Putamen (tissue), 1 donor: ENCODE results near the gene FAM25A.
"Not testable (repeated sequence)": the region's sequence is repeated elsewhere in the genome, so short reads cannot be mapped to it uniquely, and the experiment has no call there.

ENCODE experiments used
- DNase-seq: peaks from one replicate; pipeline ENCODE4 v3.0.0-alpha.2; 2016; ENCODE audit warnings: low spot score

The FAM25A gene

DNA sequence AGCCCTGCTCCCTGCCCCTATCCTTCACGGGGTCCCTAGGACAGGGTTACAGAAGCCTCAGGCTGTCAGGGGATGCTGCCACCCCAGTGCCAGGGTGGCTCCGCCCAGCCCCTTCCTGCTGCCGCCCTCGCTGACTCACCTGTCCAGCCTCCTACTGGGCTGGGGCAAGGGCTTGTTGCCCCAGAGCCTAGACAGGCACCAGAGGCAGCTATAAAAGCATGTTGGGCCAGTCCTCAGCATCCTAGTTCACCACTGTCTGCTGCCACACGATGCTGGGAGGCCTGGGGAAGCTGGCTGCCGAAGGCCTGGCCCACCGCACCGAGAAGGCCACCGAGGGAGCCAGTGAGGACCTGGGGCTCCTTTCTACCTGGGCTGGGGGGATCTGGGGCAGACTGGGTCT, at the start of gene FAM25A:
TSS of gene FAM25A (plus strand) at position 239 of the 400 bp plus-strand sequence. CDS start at position 270, 31 bp downstream.
- DNase-seq = not testable (repeated sequence)

DNA sequence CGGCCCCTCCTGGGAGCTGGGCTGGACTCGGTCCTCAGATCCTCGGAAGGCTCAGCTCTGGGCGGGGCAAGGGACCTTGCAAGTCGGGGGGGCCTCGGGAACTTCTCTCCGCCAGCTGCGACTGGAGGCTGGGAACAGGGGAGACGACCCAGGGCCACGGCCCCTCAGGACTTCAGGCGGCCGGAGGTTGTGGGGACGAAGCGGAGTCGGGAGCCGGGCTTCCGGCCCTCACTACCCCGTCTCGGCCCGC, 49.2 kb upstream of the FAM25A start:
- DNase-seq = no peak

GRCh38 chr10:86971232-86971991, 48.7 kb upstream of the FAM25A start:
- peak; percentile 30 for DNase-seq

DNA sequence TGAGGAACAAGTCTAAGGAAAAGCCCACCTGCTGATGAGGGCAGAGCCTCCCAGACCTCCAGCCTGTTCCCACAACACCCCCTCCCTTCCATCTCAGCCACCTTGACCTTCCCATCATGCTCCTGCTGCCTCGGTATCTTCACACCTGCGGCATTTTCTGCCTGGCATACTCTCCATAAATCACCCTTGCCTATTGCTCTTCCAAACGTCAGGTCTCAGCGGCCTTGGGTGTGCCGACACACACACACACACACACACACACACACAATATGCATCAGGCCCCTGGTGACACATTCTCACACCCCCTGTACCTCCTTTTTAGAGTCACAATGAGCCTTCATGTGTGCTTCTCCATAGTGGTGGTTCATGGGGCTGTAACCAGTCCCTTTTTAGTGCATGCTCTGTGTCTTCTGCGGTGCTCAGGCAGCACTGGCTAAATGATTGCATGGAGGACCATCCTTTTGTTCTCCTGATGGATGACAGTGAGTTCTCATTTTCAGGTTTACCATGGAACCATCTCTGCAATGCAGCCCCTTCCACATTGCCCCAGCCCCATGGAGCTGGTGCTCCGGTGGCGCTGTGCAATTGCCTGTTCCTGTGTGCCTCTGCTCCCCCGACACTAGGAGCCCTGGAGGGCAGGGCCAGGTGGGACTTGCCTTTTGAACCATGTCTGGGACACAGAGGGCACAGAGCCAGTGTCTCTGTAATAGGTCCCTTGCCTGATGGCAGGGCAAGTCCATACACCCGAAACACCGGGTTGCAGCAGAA, 47.3 kb upstream of the FAM25A start:
- no peak for DNase-seq

- no peak for DNase-seq
Measured at GRCh38 chr10:86974484-86974883, 45.6 kb upstream of the FAM25A start.

- DNase-seq = no peak
Measured at GRCh38 chr10:86976362-86977056, 43.6 kb upstream of the FAM25A start.

DNA sequence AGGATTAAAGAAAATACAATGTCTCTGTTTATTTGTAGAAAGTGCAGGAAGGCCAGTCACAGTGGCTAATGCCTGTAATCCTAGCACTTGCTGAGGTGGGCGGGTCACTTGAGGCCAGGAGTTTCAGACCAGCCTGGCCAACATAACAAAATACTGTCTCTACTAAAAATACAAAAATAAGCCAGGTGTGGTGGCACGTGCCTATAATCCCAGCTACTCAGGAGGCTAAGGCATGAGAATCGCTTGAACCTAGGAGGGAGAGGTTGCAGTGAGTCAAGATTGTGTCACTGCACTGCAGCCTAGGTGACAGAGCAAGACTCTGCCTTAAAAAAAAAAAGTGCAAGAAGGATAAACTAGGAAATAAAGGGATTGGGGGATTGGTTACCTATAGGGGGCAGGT, 41.6 kb upstream of the FAM25A start:
- DNase-seq = not testable (repeated sequence)

DNA sequence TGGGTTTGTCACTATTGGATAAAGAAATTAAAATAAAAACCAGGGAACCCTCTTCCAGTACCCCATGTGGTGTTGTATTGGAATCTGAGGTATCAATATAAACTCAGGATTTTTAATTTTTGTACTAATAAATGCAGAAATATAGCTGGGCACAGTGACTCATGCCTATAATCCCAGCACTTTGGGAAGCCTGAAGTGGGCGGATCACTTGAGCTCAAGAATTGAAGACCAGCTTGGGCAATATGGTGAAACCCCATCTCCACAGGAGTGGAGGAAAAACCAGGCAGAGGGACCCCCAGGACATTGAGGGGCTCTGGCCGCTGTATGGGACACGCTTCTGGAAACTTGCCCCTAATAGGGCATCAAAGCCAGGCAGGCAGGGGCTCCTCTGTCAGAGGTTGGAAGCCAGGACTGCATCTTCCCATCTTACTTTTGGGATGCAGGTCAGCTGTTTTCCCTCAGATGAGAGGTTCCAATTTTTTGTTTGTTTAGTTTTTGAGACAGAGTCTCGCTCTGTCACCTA, 40.7 kb upstream of the FAM25A start:
- DNase-seq = no peak

DNA sequence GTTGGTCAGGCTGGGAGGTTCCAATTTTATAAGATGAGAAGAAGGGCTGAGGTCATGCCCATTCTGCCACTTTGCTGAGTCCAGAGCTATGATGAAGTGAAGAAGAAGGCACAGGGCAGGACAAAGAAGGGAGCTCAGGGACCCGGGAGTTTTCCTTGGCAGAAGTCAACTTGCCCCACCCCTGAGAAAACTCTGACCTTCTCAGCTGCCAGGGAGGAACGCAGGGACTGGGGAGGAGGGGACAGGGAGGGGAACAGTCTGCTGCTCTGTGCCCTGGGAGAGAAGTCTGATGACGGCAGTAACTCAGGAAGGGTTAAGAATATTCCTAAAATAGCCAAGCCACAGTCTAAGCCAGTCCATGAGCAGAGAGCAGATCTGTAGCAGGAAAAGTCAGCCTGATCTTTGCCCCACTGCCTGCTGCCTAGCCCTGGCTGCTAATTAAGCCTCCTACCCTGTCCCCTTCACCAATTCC, 40.1 kb upstream of the FAM25A start:
- no peak for DNase-seq

GRCh38 chr10:86981020-86981419, 39.1 kb upstream of the FAM25A start:
- DNase-seq = not testable (repeated sequence)

DNA sequence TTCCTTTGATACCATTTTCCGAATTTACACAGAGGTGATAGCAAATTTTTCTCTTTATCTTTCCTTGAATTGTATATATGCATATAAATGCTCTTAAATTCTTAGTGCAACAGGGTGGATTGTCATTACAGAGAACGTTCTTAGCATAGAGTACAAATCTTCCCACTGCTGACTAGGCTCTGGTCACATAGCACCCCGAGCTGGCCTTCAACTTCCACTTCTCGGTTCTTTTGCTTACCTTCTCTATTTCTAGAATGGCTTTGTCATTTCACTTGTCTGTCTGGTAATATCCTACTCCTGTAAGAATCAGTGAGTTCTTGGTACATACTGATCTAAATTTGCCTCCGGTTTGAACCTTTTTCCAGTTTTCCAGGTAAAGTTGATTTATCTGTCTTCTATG, 38.4 kb upstream of the FAM25A start:
- DNase-seq = no peak

DNA sequence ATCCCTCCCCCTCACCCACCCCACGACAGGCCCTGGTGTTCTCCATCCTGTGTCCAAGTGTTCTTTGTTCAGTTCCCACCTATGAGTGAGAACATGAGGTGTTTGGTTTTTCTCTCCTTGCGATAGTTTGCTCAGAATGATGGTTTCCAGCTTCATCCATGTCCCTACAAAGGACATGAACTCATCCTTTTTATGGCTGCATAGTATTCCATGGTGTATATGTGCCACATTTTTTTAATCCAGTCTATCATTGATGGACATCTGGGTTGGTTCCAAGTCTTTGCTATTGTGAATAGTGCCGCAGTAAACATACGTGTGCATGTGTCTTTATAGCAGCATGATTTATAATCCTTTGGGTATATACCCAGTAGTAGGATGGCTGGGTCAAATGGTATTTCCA, 35.6 kb upstream of the FAM25A start:
- DNase-seq = not testable (repeated sequence)

- no peak for DNase-seq
Measured at GRCh38 chr10:86988520-86988919, 31.6 kb upstream of the FAM25A start.

DNA sequence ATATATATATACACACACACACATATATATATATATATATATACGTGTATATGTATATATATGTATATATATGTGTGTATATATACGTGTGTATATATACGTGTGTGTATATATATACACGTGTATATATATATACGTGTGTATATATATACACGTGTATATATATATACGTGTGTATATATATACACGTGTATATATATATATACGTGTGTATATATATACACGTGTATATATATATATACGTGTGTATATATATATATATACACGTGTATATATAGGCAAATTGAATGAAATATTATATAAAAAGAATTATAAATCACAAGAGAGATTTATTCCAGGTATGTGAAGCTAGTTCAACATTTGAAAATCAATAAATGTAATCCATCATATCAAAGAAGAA, 28.7 kb upstream of the FAM25A start:
- not testable (repeated sequence) for DNase-seq

GRCh38 chr10:86992456-86992855, 27.6 kb upstream of the FAM25A start:
- DNase-seq = no peak

DNA sequence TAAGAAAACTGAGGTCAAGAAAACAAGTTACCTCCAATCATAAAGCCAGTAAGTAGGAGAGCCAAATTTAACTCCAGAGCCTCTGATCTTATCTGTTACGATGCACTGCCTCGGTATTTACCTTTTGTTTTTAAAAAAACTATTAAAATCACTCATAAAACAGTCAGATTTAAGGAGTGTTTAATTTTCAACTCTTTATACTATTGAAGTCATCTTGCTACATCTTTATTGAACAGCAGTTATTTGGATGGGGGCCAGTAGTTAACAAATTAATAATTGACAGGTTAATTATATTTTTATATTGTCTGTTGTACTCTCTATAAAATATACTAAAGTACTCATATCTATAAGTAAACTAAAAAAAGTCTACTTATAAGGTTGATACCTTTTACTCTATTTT, 27.2 kb upstream of the FAM25A start:
- DNase-seq = no peak

DNA sequence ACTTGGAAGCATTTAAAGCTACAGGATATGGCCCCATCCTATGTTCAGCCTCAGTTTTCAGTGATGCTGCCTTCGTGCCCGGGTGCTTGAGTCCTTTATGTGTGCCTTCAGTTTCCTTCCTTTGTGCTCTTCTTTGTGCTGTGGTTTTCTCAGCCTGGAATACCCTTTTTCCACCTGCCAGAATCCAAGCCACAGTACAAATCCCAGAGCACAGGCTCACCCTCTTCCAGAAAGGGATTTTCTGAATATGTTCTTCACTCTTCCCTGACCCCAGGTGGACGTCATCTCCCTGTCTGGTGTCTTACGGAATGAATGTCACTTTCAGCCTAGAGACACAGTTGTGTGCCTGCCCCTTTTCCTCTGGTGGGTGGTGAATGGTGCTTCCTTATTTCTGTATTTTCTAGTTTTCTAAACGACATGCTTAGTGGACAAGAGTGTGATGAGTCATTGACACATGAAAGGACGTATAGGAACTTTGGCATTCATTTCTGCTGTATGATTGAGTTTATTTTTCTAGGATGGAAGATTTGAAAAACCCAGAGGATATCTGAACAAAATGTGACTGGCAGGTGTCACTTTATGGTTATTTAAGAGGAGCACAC, 20.2 kb upstream of the FAM25A start:
- not testable (repeated sequence) for DNase-seq

DNA sequence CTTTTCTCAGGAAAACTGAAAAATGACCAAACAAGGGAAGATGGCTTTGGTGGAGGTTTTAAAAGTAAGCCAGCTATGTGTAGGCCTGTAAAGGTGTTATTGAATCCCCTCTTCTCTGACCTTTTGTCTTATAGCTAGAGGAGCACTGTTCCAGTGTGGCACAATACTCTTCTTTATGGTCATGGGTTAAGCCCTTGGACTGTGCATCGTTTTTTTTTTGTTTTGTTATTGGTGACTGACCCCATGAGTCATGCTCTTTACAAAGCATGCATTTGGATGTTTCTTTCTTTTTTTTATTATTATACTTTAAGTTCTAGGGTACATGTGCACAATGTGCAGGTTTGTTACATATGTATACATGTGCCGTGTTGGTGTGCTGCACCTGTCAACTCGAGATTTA, 19.6 kb upstream of the FAM25A start:
- no peak for DNase-seq

- not testable (repeated sequence) for DNase-seq
Measured at GRCh38 chr10:87007124-87007523, 13.0 kb upstream of the FAM25A start.

DNA sequence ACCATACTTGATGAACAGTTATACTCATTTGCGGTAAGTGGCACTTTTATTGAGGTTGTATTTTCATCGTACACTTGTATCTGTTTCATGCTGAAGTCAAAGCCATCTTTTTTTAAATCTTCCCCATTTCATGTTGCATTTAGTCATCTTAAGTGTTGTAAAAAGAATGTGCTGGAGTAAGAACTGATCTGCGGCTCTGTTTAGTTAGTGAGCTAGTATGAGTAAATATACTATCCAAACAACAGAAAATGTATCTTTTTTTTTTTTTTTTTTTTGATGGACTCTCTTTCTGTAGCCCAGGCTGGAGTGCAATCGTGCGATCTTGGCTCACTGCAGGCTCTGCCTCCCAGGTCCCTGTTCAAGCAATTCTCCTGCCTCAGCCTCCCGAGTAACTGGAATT, 12.4 kb upstream of the FAM25A start:
- DNase-seq = not testable (repeated sequence)

DNA sequence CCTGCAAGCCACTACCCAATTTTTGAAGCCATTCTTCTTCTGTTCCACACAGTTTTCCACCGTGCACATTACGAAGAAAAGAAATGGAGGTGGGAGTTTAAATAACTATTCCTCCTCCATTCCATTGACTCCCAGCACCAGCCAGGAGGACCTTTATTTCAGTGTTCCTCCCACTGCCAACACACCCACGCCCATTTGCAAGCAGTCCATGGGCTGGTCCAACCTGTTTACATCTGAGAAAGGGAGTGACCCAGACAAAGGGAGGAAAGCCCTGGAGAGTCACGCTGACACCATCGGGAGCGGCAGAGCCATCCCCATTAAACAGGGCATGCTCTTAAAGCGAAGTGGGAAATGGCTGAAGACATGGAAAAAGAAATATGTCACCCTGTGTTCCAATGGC, 11.8 kb upstream of the FAM25A start:
- not testable (repeated sequence) for DNase-seq

DNA sequence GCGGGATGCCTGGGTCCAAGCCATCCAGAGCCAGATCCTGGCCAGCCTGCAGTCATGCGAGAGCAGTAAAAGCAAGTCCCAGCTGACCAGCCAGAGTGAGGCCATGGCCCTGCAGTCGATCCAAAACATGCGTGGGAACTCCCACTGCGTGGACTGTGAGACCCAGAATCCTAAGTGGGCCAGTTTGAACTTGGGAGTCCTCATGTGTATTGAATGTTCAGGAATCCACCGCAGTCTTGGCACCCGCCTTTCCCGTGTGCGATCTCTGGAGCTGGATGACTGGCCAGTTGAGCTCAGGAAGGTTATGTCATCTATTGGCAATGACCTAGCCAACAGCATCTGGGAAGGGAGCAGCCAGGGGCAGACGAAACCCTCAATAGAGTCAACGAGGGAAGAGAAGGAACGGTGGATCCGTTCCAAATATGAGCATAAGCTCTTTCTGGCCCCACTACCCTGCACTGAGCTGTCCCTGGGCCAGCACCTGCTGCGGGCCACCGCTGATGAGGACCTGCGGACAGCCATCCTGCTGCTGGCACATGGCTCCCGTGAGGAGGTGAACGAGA, 10.9 kb upstream of the FAM25A start:
- not testable (repeated sequence) for DNase-seq
